Measurements from ENCODE around the gene CACNA1C. TPM values are rescaled to one million over a fixed set of nuclear protein-coding genes. Genes with fewer than 3 reads are reported as not detected.

CACNA1C gene
- total and polyA plus RNA-seq, 2 donors (not counting 1 experiment from before 2014, with no cell fraction given), result 7.6 to 11.4 TPM

DNA sequence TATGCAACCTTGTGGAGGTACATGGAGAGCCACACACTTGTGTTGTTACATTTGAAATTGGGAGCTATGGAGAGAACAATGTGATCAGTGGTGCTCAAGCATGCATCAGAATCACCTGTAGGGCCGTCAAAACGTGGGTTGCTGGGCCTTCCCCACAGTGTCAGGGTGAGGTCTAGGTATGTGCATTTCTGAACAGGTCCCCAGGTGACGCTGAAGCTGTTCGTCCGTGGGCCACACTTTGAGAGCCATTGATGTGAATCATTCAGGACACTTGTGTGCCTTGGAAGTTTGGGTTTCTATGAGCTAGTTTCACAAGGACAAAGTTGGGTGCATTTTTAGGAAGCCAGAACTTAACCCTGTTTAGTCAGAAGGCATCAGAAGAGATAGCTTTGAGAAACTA lies 450.2 kb downstream of the CACNA1C start:
- H3K27ac ChIP-seq (ENCODE audit: insufficient read depth, low read length), result no peak overlapping the region
- no peak for DNase-seq (ENCODE audit: low read depth in 2 of 2)
- H3K36me3 ChIP-seq (ENCODE audit: control insufficient read depth, insufficient read depth, low read length), result no peaks in the 10 kb centered on the region
- TF ChIP-seq EZH2 (IDR thresholded peaks at IDR 0.05; ENCODE audit: low read length, missing control alignments), result no peak
- TF ChIP-seq, protein P1, sequence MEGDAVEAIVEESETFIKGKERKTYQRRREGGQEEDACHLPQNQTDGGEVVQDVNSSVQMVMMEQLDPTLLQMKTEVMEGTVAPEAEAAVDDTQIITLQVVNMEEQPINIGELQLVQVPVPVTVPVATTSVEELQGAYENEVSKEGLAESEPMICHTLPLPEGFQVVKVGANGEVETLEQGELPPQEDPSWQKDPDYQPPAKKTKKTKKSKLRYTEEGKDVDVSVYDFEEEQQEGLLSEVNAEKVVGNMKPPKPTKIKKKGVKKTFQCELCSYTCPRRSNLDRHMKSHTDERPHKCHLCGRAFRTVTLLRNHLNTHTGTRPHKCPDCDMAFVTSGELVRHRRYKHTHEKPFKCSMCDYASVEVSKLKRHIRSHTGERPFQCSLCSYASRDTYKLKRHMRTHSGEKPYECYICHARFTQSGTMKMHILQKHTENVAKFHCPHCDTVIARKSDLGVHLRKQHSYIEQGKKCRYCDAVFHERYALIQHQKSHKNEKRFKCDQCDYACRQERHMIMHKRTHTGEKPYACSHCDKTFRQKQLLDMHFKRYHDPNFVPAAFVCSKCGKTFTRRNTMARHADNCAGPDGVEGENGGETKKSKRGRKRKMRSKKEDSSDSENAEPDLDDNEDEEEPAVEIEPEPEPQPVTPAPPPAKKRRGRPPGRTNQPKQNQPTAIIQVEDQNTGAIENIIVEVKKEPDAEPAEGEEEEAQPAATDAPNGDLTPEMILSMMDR (conservative IDR thresholded peaks at IDR 0.05 in 1 of 2, IDR thresholded peaks at IDR 0.05 in 1 of 2; ENCODE audit: low read depth in 1 of 2, low read length in 2 of 2), result no peak
- H4K20me1 ChIP-seq (ENCODE audit: control insufficient read depth, extremely low read depth, insufficient read depth, low read length), result no peaks in the 10 kb centered on the region
- H3K4me1 ChIP-seq (ENCODE audit: control insufficient read depth, extremely low read depth, insufficient read depth, low read length), result no peaks in the 10 kb centered on the region
- no peak overlapping the region for H2AFZ ChIP-seq (ENCODE audit: low read length)
- no peak overlapping the region for H3K9ac ChIP-seq (ENCODE audit: insufficient read depth, low read length)
- no peaks in the 10 kb centered on the region for H3K9me3 ChIP-seq (ENCODE audit: control insufficient read depth, insufficient read depth, low read depth, low read length)
- H3K4me2 ChIP-seq (ENCODE audit: extremely low read depth, insufficient read depth, low read length), result no peak overlapping the region
- H3K27me3 ChIP-seq (ENCODE audit: control insufficient read depth, insufficient read depth, low read length), result no peaks in the 10 kb centered on the region
- no peak overlapping the region for H3K4me3 ChIP-seq (replicated peaks in 1 of 4; ENCODE audit: control extremely low read depth in 1 of 4, insufficient read depth in 1 of 4, low read depth in 3 of 4, low read length in 4 of 4)
- no peaks in the 10 kb centered on the region for H3K79me2 ChIP-seq (ENCODE audit: control insufficient read depth, insufficient read depth, low read length)

- no peaks in the 10 kb centered on the region for H3K27me3 ChIP-seq (ENCODE audit: control insufficient read depth, insufficient read depth, low read length)
- H3K9me3 ChIP-seq (ENCODE audit: control insufficient read depth, insufficient read depth, low read depth, low read length), result no peaks in the 10 kb centered on the region
- H4K20me1 ChIP-seq (ENCODE audit: control insufficient read depth, extremely low read depth, insufficient read depth, low read length), result no peaks in the 10 kb centered on the region
- no peak overlapping the region for H3K27ac ChIP-seq (ENCODE audit: insufficient read depth, low read length)
- no peak overlapping the region for H3K9ac ChIP-seq (ENCODE audit: insufficient read depth, low read length)
- DNase-seq (ENCODE audit: low read depth in 2 of 2), result no peak
- no peak overlapping the region for H3K4me3 ChIP-seq (replicated peaks in 1 of 4; ENCODE audit: control extremely low read depth in 1 of 4, insufficient read depth in 1 of 4, low read depth in 3 of 4, low read length in 4 of 4)
- no peaks in the 10 kb centered on the region for H3K36me3 ChIP-seq (ENCODE audit: control insufficient read depth, insufficient read depth, low read length)
- no peaks in the 10 kb centered on the region for H3K79me2 ChIP-seq (ENCODE audit: control insufficient read depth, insufficient read depth, low read length)
- H3K4me1 ChIP-seq (ENCODE audit: control insufficient read depth, extremely low read depth, insufficient read depth, low read length), result no peaks in the 10 kb centered on the region
- TF ChIP-seq, protein P1 (conservative IDR thresholded peaks at IDR 0.05 in 1 of 2, IDR thresholded peaks at IDR 0.05 in 1 of 2; ENCODE audit: low read depth in 1 of 2, low read length in 2 of 2), result no peak
- TF ChIP-seq EZH2 (IDR thresholded peaks at IDR 0.05; ENCODE audit: low read length, missing control alignments), result no peak
- no peak overlapping the region for H2AFZ ChIP-seq (ENCODE audit: low read length)
- no peak overlapping the region for H3K4me2 ChIP-seq (ENCODE audit: extremely low read depth, insufficient read depth, low read length)
Measured at GRCh38 chr12:2503762-2504161, 451.0 kb downstream of the CACNA1C start.

DNA sequence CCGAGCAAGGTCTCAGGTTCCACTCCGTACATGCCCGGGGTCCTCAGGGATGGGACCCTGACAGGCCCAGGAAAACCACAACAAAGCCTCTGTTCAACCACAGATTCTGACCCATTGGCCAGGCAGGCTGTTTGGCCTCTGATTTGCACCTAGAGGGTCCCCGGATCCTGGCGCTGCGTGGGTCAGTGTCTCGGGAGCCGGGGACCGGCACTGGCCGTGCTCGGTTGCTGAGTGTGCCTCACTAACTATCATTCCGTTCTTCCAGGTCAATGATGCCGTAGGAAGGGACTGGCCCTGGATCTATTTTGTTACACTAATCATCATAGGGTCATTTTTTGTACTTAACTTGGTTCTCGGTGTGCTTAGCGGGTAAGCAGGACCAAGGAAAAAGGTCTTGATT lies 451.8 kb downstream of the CACNA1C start:
- H3K79me2 ChIP-seq (ENCODE audit: control insufficient read depth, insufficient read depth, low read length), result no peaks in the 10 kb centered on the region
- no peaks in the 10 kb centered on the region for H3K4me1 ChIP-seq (ENCODE audit: control insufficient read depth, extremely low read depth, insufficient read depth, low read length)
- no peak overlapping the region for H3K27ac ChIP-seq (ENCODE audit: insufficient read depth, low read length)
- no peak for DNase-seq (ENCODE audit: low read depth in 2 of 2)
- TF ChIP-seq, protein P1 (conservative IDR thresholded peaks at IDR 0.05 in 1 of 2, IDR thresholded peaks at IDR 0.05 in 1 of 2; ENCODE audit: low read depth in 1 of 2, low read length in 2 of 2), result no peak
- TF ChIP-seq EZH2 (IDR thresholded peaks at IDR 0.05; ENCODE audit: low read length, missing control alignments), result no peak
- H3K9ac ChIP-seq (ENCODE audit: insufficient read depth, low read length), result no peak overlapping the region
- H3K36me3 ChIP-seq (ENCODE audit: control insufficient read depth, insufficient read depth, low read length), result no peaks in the 10 kb centered on the region
- H3K9me3 ChIP-seq (ENCODE audit: control insufficient read depth, insufficient read depth, low read depth, low read length), result no peaks in the 10 kb centered on the region
- no peak overlapping the region for H2AFZ ChIP-seq (ENCODE audit: low read length)
- H3K4me2 ChIP-seq (ENCODE audit: extremely low read depth, insufficient read depth, low read length), result no peak overlapping the region
- no peaks in the 10 kb centered on the region for H4K20me1 ChIP-seq (ENCODE audit: control insufficient read depth, extremely low read depth, insufficient read depth, low read length)
- no peaks in the 10 kb centered on the region for H3K27me3 ChIP-seq (ENCODE audit: control insufficient read depth, insufficient read depth, low read length)
- H3K4me3 ChIP-seq (replicated peaks in 1 of 4; ENCODE audit: control extremely low read depth in 1 of 4, insufficient read depth in 1 of 4, low read depth in 3 of 4, low read length in 4 of 4), result no peak overlapping the region
